ENCODE results near the gene MYO10.

MYO10 gene

GRCh38 chr5:16704945-16705344, 231.1 kb downstream of the MYO10 start:
- no peak for FAIRE-seq

GRCh38 chr5:16702964-16703363, 233.1 kb downstream of the MYO10 start:
- FAIRE-seq = no peak

- no peak for FAIRE-seq
Measured at GRCh38 chr5:16701134-16702099, 234.7 kb downstream of the MYO10 start.

- no peak for FAIRE-seq
Measured at GRCh38 chr5:16700081-16700480, 236.0 kb downstream of the MYO10 start.

GRCh38 chr5:16695779-16696178, 240.3 kb downstream of the MYO10 start:
- FAIRE-seq = no peak

GRCh38 chr5:16693879-16694278, 242.2 kb downstream of the MYO10 start:
- no peak for FAIRE-seq

- no peak for FAIRE-seq
Measured at GRCh38 chr5:16691731-16692130, 244.4 kb downstream of the MYO10 start.

GRCh38 chr5:16690243-16690852, 245.7 kb downstream of the MYO10 start:
- FAIRE-seq = no peak

- no peak for FAIRE-seq
Measured at GRCh38 chr5:16687898-16688297, 248.2 kb downstream of the MYO10 start.

- no peak for FAIRE-seq
Measured at GRCh38 chr5:16685069-16685468, 251.0 kb downstream of the MYO10 start.

GRCh38 chr5:16681876-16682275, 254.2 kb downstream of the MYO10 start:
- FAIRE-seq = no peak

- FAIRE-seq = no peak
Measured at GRCh38 chr5:16679863-16680262, 256.2 kb downstream of the MYO10 start.

GRCh38 chr5:16679190-16679589, 256.9 kb downstream of the MYO10 start:
- FAIRE-seq = no peak

GRCh38 chr5:16675806-16676205, 260.3 kb downstream of the MYO10 start:
- no peak for FAIRE-seq

GRCh38 chr5:16674750-16675149, 261.3 kb downstream of the MYO10 start:
- no peak for FAIRE-seq

GRCh38 chr5:16673241-16674201, 262.6 kb downstream of the MYO10 start:
- FAIRE-seq = no peak

GRCh38 chr5:16671208-16671607, 264.9 kb downstream of the MYO10 start:
- no peak for FAIRE-seq

GRCh38 chr5:16669776-16670175, 266.3 kb downstream of the MYO10 start:
- no peak for FAIRE-seq

GRCh38 chr5:16668631-16669030, 267.5 kb downstream of the MYO10 start:
- no peak for FAIRE-seq

- no peak for FAIRE-seq
Measured at GRCh38 chr5:16668194-16668593, 267.9 kb downstream of the MYO10 start.

GRCh38 chr5:16666883-16667398, 269.1 kb downstream of the MYO10 start:
- no peak for FAIRE-seq

GRCh38 chr5:16666130-16666882, 269.8 kb downstream of the MYO10 start:
- no peak for FAIRE-seq

Measured in colon (tissue), 2 donors.